K562 (cell line): Measurements from ENCODE around the gene RELL2. TPM values are rescaled to one million over a fixed set of nuclear protein-coding genes. Genes with fewer than 3 reads are reported as not detected.

Source experiments
- ATF1 ChIP-seq, 2 experiments: fragments of 450-650 bp in 1 of 2; IDR thresholded peaks; 2 replicates each; pipeline ENCODE4 v1.6.1; 2016; ENCODE audit warnings: missing compliant biosample characterization in 1 of 2, missing genetic modification characterization in 1 of 2
- BDP1 ChIP-seq: IDR thresholded peaks from 3 replicates; pipeline ENCODE4 v1.6.1; 2011; ENCODE audit not compliant: insufficient read length, insufficient read depth
- CTBP1 ChIP-seq: fragments of 450-650 bp; IDR thresholded peaks from 2 replicates; pipeline ENCODE4 v1.6.1; 2016; ENCODE audit warnings: borderline replicate concordance
- ETS2 ChIP-seq: IDR thresholded peaks from 2 replicates; pipeline ENCODE4 v1.6.1; 2016; ENCODE audit warnings: borderline replicate concordance, missing genetic modification characterization, mild to moderate bottlenecking, moderate library complexity, missing compliant biosample characterization; ENCODE audit not compliant: poor library complexity, severe bottlenecking
- FOXJ2 ChIP-seq: fragments of 200-800 bp; sonication (Bioruptor generic); IDR thresholded peaks from 2 replicates; pipeline ENCODE4 v1.6.1; 2016; ENCODE audit warnings: missing genetic modification characterization, missing compliant biosample characterization
- HDAC1 ChIP-seq, 2 experiments: fragments of 450-650 bp; IDR thresholded peaks; 2 replicates each; pipeline ENCODE4 v1.6.1; 2016 to 2017; ENCODE audit warnings: inconsistent platforms in 1 of 2, mild to moderate bottlenecking in 1 of 2, moderate library complexity in 1 of 2
- MECOM ChIP-seq: fragments of 250-450 bp; sonication (Bioruptor Pico); IDR thresholded peaks from 2 replicates; pipeline ENCODE4 v1.8.0; 2022; ENCODE audit warnings: inconsistent platforms
- NFE2 ChIP-seq: IDR thresholded peaks from 2 replicates; pipeline ENCODE4 v1.6.1; 2014; ENCODE audit warnings: antibody characterized with exemption, low read depth
- PHB ChIP-seq: fragments of 250-450 bp; sonication (Bioruptor Pico); IDR thresholded peaks from 2 replicates; pipeline ENCODE4 v1.5.0; 2021
- PHF20 ChIP-seq: fragments of 450-650 bp; IDR thresholded peaks from 2 replicates; pipeline ENCODE4 v1.6.1; 2018; ENCODE audit not compliant: partially characterized antibody
- PTTG1 ChIP-seq: fragments of 450-650 bp; IDR thresholded peaks from 2 replicates; pipeline ENCODE4 v1.6.1; 2016; ENCODE audit warnings: low read depth, mild to moderate bottlenecking, missing genetic modification characterization, missing compliant biosample characterization
- RAD51 ChIP-seq: fragments of 450-650 bp; IDR thresholded peaks from 2 replicates; pipeline ENCODE4 v1.7.1; 2016; ENCODE audit warnings: low read depth, mild to moderate bottlenecking, borderline replicate concordance
- SAFB2 ChIP-seq: fragments of 200-400 bp; formaldehyde crosslinking; IDR thresholded peaks from 2 replicates; pipeline ENCODE4 v1.6.1; 2018; ENCODE audit warnings: borderline replicate concordance, low read length, low read depth, moderate library complexity; ENCODE audit not compliant: severe bottlenecking
- SLC30A9 ChIP-seq: fragments of 250-450 bp; sonication (Bioruptor Pico); IDR thresholded peaks from 2 replicates; pipeline ENCODE4 v1.8.0; 2022; ENCODE audit warnings: mild to moderate bottlenecking, moderate library complexity
- TEAD1 ChIP-seq, 2 experiments: fragments of 450-650 bp in 1 of 2; sonication (generic) in 1 of 2; formaldehyde crosslinking; IDR thresholded peaks; 2 replicates each; pipeline versions ENCODE4 v1.4.0 to v1.8.0; 2020 to 2022; ENCODE audit warnings: mild to moderate bottlenecking in 2 of 2, missing genetic modification reagents in 1 of 2
- TRIM24 ChIP-seq, 2 experiments: fragments of 450-650 bp; IDR thresholded peaks; 2 replicates each; pipeline ENCODE4 v1.6.1; 2016
- ZBTB8A ChIP-seq: fragments of 450-650 bp; IDR thresholded peaks from 2 replicates; pipeline ENCODE4 v1.6.1; 2018; ENCODE audit warnings: mild to moderate bottlenecking, moderate library complexity; ENCODE audit not compliant: partially characterized antibody
- ZNF644 ChIP-seq: fragments of 200-800 bp; sonication (Bioruptor generic); IDR thresholded peaks from 2 replicates; pipeline ENCODE4 v1.6.1; 2016; ENCODE audit warnings: low read depth, missing genetic modification characterization, missing compliant biosample characterization
- ZSCAN32 ChIP-seq: fragments of 450-650 bp; formaldehyde crosslinking; IDR thresholded peaks from 2 replicates; pipeline ENCODE4 v1.4.0; 2020; ENCODE audit warnings: mild to moderate bottlenecking, moderate library complexity
- polyA plus RNA-seq, 8 experiments: library from polyadenylated mRNA; depleted of rRNA in 4 of 8; stranded (reverse) in 5 of 8; unstranded in 3 of 8; fragments of >200 nt; fragmentation: Nextera tagmentation in 2 of 8; fragmentation: Illumina TruSeq in 1 of 8; extraction: Ambion mirVana in 2 of 8; extraction: Trizol in 1 of 8; gene quantifications; 2 replicates each; pipeline versions ENCODE4 v1.2.1 to v1.2.3, GENCODE V29; 2011 to 2014; ENCODE audit warnings: inconsistent platforms in 1 of 8, missing spikeins in 1 of 8
- total RNA-seq, 7 experiments: library from RNA; depleted of rRNA in 6 of 7; stranded (reverse); fragments of >200 nt in 6 of 7; fragmentation: Illumina TruSeq in 2 of 7; extraction: Trizol in 2 of 7; gene quantifications; 2 replicates each; pipeline versions ENCODE4 v1.2.1 to v1.2.3, GENCODE V29; 2011 to 2021; ENCODE audit warnings: low replicate concordance in 1 of 7
- TF ChIP-seq, protein P1 (sequence below): fragments of 250-450 bp; sonication (Bioruptor Pico); IDR thresholded peaks from 2 replicates; pipeline ENCODE4 v1.4.0; 2020; ENCODE audit warnings: mild to moderate bottlenecking
- TF ChIP-seq, protein P2 (sequence below): fragments of 250-450 bp; sonication (Bioruptor Pico); IDR thresholded peaks from 2 replicates; pipeline ENCODE4 v1.9.0; 2021; ENCODE audit warnings: mild to moderate bottlenecking
- TF ChIP-seq, protein P3 (sequence below): sonication (generic); formaldehyde crosslinking; IDR thresholded peaks from 2 replicates; pipeline ENCODE4 v1.8.0; 2022; ENCODE audit warnings: mild to moderate bottlenecking, low read depth, missing genetic modification reagents
- TF ChIP-seq, protein P4 (sequence below): fragments of 450-650 bp; IDR thresholded peaks from 2 replicates; pipeline ENCODE4 v1.6.1; 2016; ENCODE audit warnings: low read depth, mild to moderate bottlenecking, moderate library complexity
- TF ChIP-seq, protein P5 (sequence below): fragments of 450-650 bp; formaldehyde crosslinking; IDR thresholded peaks from 2 replicates; pipeline ENCODE4 v1.4.0; 2022; ENCODE audit warnings: missing genetic modification characterization

RELL2 gene
- total and polyA plus RNA-seq, 9 of the 15 experiments (the other 6 are each of a cell fraction or from before 2014, with no cell fraction given): 0.06 to 36.0 (median 14.3) TPM

DNA sequence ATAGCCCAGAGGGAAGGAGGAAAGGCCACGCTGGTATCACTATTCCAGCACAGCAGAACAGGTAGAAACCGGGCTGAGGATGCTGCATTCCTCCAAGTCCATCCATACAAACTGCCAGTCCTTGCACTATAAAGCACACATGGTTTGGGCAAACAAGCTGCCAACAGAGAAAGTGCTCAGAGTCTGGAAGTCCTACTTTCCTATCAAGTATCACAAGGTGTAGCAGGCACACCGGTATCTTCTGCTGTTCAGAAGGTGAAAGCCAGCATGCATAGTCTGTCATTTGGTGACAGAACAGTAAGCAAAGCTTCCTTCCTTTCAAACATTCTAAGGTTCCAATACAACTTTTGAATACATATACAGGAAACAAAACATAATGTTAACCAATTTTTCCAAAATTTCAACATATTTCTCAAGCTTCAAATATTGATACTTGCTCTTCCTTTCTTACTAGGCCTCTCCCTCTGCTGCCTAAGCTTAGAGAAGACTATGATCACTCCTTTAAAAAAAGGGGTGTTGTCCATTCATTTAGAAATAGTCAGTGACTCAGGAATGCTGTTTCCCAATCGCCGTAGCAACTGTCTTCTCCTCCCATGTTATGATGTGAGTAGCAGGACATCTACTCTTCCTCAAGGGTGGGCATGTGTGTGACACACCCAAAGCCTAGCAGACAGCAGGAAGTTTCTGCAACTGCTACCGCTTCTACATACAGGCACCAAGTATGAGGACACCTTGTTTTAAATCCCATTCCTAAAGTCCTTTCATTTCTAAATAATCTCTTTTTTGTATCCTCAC lies 32.7 kb upstream of the RELL2 start (continued):
- TF ChIP-seq, protein P1, sequence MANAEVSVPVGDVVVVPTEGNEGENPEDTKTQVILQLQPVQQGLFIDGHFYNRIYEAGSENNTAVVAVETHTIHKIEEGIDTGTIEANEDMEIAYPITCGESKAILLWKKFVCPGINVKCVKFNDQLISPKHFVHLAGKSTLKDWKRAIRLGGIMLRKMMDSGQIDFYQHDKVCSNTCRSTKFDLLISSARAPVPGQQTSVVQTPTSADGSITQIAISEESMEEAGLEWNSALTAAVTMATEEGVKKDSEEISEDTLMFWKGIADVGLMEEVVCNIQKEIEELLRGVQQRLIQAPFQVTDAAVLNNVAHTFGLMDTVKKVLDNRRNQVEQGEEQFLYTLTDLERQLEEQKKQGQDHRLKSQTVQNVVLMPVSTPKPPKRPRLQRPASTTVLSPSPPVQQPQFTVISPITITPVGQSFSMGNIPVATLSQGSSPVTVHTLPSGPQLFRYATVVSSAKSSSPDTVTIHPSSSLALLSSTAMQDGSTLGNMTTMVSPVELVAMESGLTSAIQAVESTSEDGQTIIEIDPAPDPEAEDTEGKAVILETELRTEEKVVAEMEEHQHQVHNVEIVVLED (CRISPR knock-in tag): no peak
- peak in 1 of 2 experiments; percentile 61; a peak in 1 of 4 replicates for TF ChIP-seq TRIM24 (IDR thresholded peaks at IDR 0.05)
- TF ChIP-seq, protein P2, sequence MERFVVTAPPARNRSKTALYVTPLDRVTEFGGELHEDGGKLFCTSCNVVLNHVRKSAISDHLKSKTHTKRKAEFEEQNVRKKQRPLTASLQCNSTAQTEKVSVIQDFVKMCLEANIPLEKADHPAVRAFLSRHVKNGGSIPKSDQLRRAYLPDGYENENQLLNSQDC (CRISPR knock-in tag): no peak
- TF ChIP-seq MECOM (CRISPR knock-in tag): no peak
- TF ChIP-seq HDAC1 (IDR thresholded peaks at IDR 0.05): peak in 1 of 2 experiments; percentile 72; a peak in 2 of 4 replicates
- peak; percentile 72 for TF ChIP-seq NFE2
- TF ChIP-seq ZSCAN32 (CRISPR knock-in tag): no peak
- TF ChIP-seq, protein P3, sequence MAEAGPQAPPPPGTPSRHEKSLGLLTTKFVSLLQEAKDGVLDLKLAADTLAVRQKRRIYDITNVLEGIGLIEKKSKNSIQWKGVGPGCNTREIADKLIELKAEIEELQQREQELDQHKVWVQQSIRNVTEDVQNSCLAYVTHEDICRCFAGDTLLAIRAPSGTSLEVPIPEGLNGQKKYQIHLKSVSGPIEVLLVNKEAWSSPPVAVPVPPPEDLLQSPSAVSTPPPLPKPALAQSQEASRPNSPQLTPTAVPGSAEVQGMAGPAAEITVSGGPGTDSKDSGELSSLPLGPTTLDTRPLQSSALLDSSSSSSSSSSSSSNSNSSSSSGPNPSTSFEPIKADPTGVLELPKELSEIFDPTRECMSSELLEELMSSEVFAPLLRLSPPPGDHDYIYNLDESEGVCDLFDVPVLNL (CRISPR knock-in tag): no peak
- peak; percentile 74; the same call in 1 of the 2 replicates for TF ChIP-seq FOXJ2 (tag)
- no peak for TF ChIP-seq ZNF644 (tag)
- TF ChIP-seq PTTG1 (tag): no peak
- TF ChIP-seq BDP1: no peak
- peak; percentile 64; the same call in 1 of the 2 replicates for TF ChIP-seq CTBP1
- TF ChIP-seq ETS2: no peak
- TF ChIP-seq ATF1 (CRISPR knock-in tag; IDR thresholded peaks at IDR 0.05): no peak
- no peak for TF ChIP-seq ATF1 (tag; IDR thresholded peaks at IDR 0.05)
- TF ChIP-seq PHB (CRISPR knock-in tag): no peak
- TF ChIP-seq, protein P4, sequence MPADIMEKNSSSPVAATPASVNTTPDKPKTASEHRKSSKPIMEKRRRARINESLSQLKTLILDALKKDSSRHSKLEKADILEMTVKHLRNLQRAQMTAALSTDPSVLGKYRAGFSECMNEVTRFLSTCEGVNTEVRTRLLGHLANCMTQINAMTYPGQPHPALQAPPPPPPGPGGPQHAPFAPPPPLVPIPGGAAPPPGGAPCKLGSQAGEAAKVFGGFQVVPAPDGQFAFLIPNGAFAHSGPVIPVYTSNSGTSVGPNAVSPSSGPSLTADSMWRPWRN: no peak
- TF ChIP-seq, protein P5, sequence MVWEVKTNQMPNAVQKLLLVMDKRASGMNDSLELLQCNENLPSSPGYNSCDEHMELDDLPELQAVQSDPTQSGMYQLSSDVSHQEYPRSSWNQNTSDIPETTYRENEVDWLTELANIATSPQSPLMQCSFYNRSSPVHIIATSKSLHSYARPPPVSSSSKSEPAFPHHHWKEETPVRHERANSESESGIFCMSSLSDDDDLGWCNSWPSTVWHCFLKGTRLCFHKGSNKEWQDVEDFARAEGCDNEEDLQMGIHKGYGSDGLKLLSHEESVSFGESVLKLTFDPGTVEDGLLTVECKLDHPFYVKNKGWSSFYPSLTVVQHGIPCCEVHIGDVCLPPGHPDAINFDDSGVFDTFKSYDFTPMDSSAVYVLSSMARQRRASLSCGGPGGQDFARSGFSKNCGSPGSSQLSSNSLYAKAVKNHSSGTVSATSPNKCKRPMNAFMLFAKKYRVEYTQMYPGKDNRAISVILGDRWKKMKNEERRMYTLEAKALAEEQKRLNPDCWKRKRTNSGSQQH (CRISPR knock-in tag): no peak
- no peak for TF ChIP-seq ZBTB8A
- TF ChIP-seq SAFB2: no peak
- no peak for TF ChIP-seq SLC30A9
- no peak for TF ChIP-seq RAD51
- peak in 1 of 2 experiments; percentile 53; a peak in 1 of 4 replicates for TF ChIP-seq TEAD1 (CRISPR knock-in tag; IDR thresholded peaks at IDR 0.05)
- TF ChIP-seq PHF20: no peak
